HG03571 (cell line): ENCODE data around the gene SPINK1.
"Not testable (repeated sequence)": the region's sequence is repeated elsewhere in the genome, so short reads cannot be mapped to it uniquely, and the experiment has no call there.

ENCODE experiments used
- ATAC-seq: cut with Tn5 transposase; IDR thresholded peaks from one replicate; pipeline ENCODE4 v1.9.1; 2021; ENCODE audit not compliant: unreplicated experiment

The SPINK1 gene, protein sequence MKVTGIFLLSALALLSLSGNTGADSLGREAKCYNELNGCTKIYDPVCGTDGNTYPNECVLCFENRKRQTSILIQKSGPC

DNA sequence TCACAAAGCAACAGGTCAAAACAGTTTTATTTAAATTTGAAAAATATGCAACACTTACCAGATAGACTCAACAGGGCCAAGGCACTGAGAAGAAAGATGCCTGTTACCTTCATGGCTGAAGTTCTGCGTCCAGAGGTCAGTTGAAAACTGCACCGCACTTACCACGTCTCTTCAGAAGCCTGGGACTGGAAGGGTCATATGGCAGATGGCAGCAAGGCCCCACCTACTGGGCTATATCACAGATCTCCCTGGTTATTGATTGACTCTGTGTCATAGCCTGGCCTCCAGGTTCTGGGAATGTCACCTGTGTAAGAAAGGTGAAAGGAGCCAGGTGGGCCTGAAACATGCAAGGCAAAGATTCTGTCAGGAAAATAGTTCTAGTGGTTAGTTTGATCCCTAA, at the start of gene SPINK1:
TSS of gene SPINK1 (minus strand) at position 207 of the 400 bp plus-strand sequence. CDS start at position 113, 94 bp downstream.
- ATAC-seq = no peak

DNA sequence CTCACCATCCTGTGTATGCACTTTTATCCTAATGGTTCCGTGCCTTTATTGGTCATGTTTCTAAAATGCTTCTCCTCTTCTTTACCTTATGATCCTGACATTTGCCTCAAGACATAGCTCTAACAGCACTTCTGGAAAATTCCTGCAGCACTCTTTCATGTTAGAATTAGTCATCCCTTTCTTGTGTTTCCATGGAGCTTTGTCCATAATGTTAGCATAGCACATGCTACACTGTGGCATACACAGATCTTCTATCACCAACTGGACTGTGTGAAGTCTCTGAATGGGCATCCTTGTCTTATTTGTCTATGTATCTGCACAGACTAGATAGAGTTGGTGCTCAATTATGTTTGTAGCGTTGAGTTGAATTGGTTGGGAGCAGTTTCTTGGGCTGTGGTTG, 49.0 kb upstream of the SPINK1 start:
- no peak for ATAC-seq

DNA sequence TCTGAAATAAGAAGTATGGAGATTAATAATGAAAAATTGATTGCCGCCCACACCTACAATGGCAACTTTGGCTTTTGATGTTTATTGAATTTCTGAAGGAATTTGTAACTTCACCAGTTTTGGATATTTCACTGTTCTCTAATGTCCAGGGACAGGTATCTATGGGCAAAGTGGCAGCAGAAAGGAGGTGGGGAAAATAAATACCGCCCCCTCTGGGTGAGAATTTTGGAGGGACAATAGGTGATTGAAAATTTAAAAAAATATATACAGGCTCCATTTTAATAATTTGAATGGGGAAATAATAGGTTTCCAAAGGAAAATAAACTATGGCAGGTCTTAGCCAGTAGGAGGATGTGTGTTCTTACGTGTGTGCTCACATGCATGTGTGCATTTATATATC, 48.3 kb upstream of the SPINK1 start:
- no peak for ATAC-seq

DNA sequence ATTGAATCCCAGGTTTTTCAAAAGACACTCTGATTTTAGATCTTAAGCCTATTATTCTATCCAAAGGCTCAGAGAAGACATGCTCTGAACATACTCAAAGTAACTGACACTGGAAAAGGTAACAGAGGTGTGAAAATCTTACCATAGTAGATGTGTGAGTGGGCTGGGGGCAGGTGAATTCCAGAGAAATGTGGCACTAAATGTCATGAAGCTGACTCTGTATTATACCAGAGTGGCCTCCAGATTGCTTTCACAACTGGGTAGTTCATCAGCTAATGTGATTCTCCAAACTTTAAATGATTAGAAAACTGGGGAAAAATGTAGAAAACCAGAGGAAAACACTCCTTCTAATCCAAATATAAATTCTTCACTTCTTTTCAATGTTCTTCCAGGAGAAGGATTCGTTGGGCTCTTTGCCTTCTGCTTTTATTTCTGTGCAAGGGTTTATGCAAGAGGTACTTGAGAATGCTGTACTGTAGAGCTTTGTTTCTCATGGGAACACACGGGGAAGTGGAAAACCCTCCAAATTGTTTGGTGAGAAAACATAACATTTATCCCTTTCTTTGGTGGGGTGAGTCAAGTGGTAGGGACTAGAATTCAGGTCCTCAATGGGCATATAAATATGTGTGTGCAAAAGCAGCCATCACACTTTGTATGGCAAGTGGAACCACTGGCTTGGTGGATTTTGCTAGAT, 46.7 kb upstream of the SPINK1 start, which contains the start of gene SCGB3A2:
TSS of gene SCGB3A2 (plus strand) at position 646 of the 694 bp plus-strand sequence. CDS start 93 bp downstream, outside the sequence.
- no peak for ATAC-seq

DNA sequence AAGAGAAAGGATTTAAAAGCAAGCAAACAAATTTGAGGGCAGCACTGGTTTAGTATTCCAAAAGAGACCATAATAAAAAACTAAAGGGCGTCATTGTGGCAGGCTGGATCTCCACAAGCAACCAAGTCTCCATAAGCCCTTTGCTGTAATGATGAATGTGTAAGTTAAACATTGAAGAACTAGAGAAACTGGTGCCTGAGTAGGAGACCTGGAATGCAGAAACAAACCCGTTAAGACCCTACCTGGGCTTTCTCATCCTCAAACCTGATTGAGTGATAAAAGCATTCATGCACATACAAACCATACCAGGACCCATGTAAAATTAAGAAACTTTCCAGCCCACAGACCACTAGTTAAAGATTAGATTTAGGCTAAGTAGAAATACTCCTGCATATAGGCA, 45.2 kb upstream of the SPINK1 start:
- ATAC-seq = no peak

DNA sequence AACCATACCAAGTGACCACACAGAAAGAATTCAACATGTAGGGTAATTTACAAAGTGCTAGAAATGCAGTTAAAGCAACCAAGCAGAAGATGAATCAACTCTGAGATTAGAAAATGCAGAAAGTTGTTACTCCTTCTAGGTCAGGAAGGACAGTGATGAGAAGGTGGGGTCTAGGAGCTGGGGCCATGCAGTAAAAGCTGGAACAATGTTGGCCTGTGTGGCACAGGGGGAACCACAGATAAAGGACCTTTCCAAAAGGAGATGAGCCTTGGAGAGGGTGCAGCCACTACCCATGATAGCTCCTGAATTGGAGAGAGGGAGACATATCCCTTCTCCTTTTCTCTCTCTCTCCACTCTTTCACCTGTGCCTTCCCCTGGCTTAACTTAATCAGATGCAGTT, 44.7 kb upstream of the SPINK1 start:
- ATAC-seq = no peak

DNA sequence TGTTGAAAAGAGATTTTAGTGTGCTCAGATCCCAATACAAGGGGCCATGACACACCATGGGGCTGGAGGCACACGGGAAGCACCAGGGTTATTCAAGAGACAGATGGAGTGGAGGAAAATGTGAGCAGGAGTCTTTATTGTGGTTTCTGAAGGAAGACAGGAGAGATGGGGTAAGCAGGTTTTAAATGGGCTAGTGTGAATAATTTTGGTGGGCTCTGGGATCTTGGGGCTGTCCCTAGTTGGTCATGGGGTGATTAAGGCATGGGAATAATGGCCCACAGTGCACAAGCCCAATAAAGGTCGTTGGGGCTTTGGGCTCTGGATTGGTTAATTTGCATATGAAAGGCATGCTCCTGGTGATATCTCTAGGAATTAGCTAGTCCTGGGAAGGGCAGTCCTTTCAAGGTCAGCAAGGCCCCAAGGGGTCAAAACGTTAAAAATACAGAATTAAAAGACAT, 43.5 kb upstream of the SPINK1 start:
- no peak for ATAC-seq

DNA sequence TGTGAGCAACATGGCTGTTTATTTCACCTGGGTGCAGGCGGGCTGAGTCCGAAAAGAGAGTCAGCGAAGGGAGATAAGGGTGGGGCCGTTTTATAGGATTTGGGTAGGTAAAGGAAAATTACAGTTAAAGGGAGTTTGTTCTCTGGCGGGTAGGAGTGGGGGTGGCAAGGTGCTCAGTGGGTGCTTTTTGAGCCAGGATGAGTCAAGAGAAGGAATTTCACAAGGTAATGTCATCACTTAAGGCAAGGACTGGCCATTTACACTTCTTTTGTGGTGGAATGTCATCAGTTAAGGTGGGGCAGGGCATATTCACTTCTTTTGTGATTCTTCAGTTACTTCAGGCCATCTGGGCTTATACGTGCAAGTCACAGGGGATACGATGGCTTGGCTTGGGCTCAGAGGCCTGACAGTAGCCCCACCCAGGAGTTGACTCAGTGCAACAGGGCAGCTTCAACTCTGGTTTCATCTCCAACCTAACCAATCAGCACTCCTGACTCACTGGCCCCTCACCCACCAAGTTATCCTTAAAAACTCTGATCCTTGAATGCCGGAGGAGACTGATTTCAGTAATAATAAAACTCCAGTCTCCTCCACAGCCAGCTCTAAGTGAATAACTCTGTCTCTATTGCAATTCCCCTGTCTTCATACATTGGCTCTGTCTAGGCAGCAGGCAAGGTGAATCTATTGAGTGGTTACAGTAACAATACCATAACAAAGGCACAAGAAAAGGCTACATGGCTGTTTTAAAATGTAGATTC, 42.8 kb upstream of the SPINK1 start:
- not testable (repeated sequence) for ATAC-seq

DNA sequence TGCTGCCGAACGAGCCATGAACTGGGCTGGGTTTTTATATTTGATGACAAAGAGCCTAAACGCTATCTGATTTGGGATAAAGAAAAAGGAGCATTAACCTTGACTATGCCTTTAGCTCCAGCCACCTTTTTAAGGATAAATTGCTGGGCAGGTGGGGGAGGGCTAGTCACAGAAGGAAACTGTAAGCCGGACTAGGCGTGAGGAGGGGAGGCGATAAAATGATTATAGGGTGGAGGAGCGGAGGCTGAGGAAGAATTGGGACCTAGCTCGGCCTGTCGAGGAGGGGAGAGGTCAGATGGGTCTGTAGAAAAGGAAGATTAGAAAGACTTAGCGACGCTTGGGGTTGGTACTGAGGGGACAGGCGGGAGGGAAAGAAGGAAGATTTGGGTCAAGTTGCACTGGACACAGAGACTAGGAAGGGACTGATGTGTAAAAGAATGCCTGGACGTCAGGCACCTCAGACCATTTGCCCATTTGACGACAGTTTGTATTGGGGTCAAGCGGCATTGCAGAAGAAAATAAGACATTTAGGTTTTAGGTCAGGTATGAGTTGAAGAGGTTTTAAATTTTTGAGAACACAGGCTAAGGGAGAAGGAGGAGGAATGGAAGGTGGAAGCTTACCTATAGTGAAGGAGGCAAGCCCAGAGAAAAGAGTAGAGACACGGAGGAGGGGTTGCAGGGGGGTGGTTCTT, 41.4 kb upstream of the SPINK1 start:
- not testable (repeated sequence) for ATAC-seq

DNA sequence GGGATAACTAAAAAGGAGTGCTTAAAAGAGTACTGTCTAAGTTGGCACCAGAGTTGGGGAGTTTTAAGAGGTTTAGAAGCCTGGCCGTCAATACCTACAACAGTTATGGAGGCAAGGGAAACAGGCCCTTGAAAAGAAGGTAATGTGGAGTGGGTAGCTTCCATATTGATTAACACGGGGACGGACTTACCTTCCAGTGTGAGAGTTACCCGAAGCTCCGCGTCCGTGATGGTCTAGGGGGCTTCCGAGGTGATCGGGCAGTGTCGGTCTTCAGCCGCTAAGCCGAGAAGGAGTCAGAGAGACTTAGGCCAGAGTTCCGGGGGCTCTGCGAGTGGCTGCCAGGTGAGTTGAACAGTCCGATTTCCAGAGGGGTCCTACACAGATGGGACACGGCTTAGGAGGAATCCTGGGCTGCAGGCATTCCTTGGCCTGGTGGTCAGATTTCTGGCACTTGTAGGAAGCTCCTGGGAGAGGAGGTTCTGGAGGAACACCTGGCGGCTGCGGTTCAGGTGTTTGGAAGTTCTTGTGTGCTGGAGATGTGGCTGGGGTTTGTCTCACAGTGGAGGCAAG, 40.6 kb upstream of the SPINK1 start:
- not testable (repeated sequence) for ATAC-seq

DNA sequence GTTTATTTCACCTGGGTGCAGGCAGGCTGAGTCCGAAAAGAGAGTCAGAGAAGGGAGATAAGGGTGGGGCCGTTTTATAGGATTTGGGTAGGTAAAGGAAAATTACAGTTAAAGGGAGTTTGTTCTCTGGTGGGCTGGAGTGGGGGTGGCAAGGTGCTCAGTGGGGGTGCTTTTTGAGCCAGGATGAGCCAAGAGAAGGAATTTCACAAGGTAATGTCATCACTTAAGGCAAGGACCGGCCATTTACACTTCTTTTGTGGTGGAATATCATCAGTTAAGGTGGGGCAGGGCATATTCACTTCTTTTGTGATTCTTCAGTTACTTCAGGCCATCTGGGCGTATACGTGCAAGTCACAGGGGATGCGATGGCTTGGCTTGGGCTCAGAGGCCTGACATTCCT, 38.4 kb upstream of the SPINK1 start:
- ATAC-seq = not testable (repeated sequence)

DNA sequence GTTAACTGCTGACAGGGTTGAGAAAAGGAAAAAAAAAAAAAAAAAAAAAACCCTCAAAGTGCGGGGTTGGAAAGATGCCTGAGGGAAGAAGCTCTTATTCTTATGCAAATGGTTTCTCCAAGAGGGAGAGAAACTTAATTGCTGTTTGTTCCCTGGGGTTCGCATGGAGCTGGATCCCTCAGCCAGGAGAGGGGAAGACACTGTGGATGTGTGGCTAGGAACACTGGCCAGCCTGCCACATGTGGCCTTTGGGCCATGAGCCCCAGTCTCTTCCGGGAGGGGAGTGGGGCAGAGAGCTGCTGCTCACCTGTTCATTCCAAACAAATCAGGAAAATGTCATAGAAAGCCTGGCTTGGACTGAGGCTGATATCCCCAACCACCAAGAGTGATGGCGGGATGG, 37.6 kb upstream of the SPINK1 start:
- ATAC-seq = no peak

DNA sequence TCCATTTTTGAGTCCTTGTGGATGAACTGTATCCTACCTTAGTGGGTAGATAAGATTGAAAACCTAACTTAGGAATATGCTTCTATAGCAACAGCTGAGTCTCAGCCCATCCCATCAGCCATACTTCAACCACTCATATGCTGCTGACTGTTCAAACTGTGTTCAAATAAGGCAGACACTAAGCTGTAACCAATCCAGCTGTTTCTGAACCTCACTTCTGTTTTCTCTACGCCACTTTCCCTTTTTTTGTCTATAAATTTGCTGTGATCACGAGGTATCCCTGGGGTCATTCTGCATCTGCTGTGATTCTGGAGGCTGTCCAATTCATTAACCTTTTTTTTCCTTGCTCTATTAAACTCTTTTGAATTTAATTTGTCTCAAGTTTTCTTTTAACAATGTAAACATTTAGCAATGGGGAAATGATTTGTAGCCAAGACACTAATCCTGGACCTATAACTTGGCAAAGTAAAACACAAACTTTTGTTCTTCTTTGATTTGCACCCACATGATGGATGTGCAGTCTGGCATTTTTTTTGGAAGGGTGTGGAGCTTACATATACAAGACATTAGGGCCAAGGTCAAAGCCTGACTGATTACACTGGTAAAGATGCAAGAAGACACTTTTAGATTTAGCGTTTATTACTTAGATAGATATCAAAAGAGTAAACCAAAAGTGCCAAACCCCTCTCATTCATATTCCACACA, 32.1 kb upstream of the SPINK1 start:
- no peak for ATAC-seq

DNA sequence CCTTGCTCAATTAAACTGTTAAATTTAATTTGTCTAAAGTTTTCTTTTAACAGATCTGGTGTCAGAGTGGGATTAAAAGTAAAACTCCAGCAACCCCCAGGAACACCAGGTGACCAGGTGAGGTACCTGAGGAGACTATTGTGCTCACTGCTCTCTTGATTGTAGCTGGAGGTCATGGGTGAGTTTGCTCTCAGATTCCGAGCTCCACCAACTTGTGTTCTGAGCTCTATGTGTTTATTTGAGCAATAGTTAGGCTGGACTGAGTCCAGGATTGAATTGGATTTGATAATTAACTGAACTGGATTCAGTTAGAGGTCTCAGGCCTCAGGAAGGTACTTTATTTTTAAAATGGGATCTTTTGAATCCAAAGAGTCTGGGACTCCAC, 29.2 kb upstream of the SPINK1 start:
- no peak for ATAC-seq

DNA sequence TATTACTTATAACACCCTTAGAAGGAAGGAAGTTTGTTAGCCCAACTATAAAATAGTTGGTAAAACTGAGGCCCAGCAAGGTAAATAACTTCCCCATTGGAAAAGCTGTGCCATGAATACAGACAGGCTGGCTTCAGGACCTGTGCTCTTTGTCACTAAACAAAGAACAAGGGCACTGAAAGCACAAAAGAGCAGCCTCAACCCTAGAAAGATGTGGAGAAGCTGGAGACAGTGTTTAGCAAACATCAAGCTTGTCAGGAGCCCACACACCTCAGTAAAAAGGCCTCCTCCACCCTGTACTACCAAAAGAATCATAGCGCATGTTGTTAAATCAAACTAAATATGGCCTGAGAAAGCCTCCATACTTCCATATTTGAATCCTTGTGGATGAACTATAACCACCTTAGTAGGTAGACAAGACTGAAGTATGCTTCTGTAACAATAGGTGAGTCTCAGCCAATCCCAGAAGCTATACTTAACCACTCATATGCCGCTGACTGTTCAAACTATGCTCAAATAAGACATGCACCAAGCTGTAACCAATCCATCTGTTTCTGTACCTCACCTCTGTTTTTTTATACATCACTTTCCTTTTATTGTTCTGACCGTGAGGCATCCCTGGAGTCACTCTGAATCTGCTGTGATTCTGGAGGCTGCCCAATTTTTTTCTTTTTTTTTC, 28.6 kb upstream of the SPINK1 start:
- no peak for ATAC-seq

DNA sequence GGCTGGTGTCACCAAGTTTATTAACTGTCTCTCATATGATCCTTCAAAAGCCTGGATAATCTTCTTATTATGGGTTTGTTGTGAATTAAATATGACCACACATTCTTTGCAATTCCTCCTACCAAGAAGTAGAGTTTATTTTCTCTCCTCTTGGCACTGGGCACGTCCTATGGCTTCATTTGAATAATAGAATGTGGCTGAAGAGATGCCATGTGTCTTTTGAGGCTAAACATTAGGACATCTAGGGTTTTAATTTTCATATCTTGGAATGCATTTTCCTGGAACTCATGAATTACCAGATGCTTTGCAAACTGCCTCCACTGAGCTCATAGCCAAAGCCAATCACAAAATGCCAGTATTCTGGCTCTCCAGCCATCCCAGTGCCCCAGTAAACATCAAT, 27.1 kb upstream of the SPINK1 start:
- ATAC-seq = no peak

DNA sequence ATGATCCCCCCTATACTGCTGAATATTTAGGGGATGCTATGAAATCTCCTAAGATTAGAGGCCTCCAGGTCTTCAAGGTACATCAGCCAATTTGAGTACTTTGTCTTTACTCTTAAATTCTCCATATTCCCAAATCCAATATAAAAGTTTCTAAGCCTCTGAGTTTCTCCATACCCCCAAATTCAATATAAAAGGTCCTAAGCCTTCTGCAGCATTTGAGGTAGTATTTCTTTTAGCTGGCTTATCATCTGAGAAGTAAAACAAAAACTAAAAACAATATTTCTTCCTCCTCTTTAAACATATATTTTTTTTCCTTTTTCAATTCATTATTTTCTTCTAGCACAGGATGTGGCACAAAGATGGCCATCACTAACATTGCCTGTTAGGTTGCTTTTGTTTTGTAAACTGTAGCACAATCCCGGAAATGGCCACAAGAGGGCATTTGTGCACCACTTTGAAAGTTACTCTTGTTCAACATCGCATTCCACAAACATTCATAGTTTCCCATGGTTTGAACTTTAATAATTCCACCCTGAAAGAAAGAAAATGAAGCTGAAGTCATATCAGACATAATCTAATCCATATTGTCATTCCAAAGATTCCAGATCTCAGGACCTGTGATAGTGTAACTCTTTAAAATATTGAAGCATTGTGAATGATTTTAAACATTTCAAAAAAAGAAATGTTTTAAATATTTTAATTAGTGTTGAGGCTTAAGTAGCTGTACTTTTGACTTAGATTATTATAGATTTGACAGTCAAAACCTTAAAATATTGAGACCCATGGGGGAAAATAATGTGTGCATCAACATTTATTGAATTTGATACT, 26.0 kb upstream of the SPINK1 start:
- peak; percentile 64 for ATAC-seq

DNA sequence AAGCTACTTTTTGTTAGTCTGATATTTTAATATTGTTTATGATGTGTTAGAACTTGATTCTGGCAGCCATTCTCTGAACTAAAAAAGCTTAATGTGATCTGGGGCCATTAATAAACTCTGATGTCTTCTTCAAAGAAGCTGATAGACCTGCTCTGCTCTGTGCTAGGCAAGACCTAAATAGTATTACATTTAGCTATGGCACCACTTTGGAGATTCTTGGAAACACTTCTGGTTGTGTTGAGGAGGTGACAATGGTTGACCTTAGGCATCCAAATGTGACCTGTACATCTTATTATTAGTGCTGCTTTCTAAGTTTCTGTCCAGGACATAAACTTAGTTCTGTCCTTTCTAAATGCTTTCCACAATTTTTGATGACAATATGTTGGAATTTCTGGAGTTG, 25.3 kb upstream of the SPINK1 start:
- no peak for ATAC-seq

DNA sequence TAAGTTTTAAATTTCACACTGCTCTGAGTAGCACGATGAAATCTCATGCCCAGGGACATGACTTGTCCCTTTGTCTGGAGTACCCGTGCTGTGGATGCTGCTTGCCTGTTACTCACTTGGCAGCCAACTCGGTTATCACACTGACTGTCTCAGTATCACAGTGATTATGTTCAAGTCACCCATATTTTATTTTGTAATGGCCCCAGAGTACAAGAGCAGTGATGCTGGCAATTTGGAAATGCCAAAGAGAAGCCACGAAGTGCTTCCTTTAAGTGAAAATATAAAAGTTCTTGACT, 24.3 kb upstream of the SPINK1 start:
- no peak for ATAC-seq
